Measurements from ENCODE around the gene TJAP1. TPM values are rescaled to one million over a fixed set of nuclear protein-coding genes. Genes with fewer than 3 reads are reported as not detected.

Gene TJAP1
- total and polyA plus RNA-seq, 2 experiments from 2014 or later: 10.3 to 16.4 TPM

DNA sequence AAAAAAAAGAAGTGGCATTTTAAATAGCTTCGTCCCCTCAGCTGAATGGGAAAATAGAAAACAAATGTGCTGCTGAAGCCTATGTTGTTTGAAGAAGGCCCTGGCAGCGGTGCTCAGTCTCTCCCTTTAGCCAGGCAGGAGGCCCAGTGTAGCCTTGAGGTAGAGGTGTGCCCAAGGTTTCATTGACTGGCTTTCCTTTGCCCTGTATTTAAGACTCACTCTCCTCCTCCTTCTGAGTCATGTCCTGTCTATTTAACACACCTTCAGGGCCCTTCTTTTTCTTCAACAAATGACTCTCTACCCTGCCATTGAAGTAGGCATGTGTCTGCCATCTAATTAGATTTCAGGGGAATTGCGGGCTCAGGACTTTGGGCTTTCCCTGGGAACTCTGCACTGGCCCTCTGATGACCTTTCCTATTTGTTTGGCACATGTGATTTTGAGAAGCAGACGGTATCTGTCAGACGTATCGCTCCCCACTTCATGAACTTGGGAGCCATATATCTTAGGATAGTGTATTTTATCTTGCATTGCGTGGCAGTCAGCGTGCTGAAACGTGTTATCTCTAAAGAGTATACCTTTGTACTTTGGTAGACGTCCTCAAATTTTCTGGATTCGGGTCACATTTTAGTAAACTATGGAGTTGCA, 4.3 kb downstream of the TJAP1 start:
- Histone ChIP-seq H3K4me3 (no peak overlapping the region), H2AFZ (no peak overlapping the region), H3K27ac (peak overlapping the region; percentile 44), H4K20me1 (ENCODE audit: insufficient read depth, poor library complexity, severe bottlenecking) (peaks cover 8% of the 10 kb centered on the region), H3K27me3 (no peaks in the 10 kb centered on the region), H3K79me2 (peaks cover 90% of the 10 kb centered on the region), H3K4me1 (ENCODE audit: insufficient read depth) (peaks cover 22% of the 10 kb centered on the region), H3K9me2 (replicated peaks; ENCODE audit: insufficient read depth) (no peaks in the 10 kb centered on the region), H3K4me2 (no peak overlapping the region), H3K36me3 (replicated peaks; ENCODE audit: insufficient read depth, low read depth) (no peaks in the 10 kb centered on the region), H3K9me3 (ENCODE audit: low read depth) (no peaks in the 10 kb centered on the region)
- no peak for DNase-seq (ENCODE audit: low spot score)
- no peak for TF ChIP-seq EZH2 (IDR thresholded peaks at IDR 0.05; ENCODE audit: borderline replicate concordance)
- no peak for TF ChIP-seq EZH2phosphoT487 (IDR thresholded peaks at IDR 0.05; ENCODE audit: low read depth, severe bottlenecking, unreplicated experiment)
- TF ChIP-seq, protein P1, sequence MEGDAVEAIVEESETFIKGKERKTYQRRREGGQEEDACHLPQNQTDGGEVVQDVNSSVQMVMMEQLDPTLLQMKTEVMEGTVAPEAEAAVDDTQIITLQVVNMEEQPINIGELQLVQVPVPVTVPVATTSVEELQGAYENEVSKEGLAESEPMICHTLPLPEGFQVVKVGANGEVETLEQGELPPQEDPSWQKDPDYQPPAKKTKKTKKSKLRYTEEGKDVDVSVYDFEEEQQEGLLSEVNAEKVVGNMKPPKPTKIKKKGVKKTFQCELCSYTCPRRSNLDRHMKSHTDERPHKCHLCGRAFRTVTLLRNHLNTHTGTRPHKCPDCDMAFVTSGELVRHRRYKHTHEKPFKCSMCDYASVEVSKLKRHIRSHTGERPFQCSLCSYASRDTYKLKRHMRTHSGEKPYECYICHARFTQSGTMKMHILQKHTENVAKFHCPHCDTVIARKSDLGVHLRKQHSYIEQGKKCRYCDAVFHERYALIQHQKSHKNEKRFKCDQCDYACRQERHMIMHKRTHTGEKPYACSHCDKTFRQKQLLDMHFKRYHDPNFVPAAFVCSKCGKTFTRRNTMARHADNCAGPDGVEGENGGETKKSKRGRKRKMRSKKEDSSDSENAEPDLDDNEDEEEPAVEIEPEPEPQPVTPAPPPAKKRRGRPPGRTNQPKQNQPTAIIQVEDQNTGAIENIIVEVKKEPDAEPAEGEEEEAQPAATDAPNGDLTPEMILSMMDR (IDR thresholded peaks at IDR 0.05; ENCODE audit: poor library complexity): no peak
- WGBS (ENCODE audit: low lambda C conversion rate, missing lambda C conversion rate): 72% methylated on average over 11 of the region's 11 CpGs

DNA sequence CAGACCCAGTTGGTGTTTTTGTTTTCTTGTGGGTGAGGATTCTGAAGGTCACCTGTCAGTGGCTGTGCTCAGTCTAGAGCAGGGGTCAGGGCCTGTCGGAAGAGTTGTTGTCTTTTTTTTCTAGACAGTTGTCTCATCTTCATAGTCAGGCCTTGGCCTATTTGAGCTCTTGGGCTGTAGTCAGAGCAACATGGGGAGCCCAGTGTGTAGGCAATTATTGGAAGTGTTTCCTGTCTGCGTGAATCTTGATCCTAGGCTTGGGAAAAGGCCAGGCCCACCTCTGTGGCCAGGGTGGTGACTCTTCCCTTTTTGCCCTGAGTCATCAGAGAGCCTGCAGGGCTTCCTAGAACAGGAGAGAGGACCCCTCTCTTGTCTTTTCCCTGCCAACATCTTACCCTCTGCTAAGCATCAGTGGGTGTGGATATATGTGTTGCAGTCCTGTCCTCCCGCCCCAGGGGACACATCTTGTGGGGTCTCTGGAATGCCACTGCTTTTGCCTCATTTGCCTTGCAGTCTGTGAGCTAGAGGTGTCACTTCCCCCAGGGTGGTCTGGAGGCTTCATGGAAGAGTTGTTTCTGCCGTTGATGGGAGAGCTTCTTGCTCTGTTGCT, 11.4 kb downstream of the TJAP1 start:
- H3K36me3 ChIP-seq (replicated peaks; ENCODE audit: insufficient read depth, low read depth): no peaks in the 10 kb centered on the region
- peaks cover 23% of the 10 kb centered on the region for H3K4me1 ChIP-seq (ENCODE audit: insufficient read depth)
- TF ChIP-seq EZH2 (IDR thresholded peaks at IDR 0.05; ENCODE audit: borderline replicate concordance) (no peak), EZH2phosphoT487 (IDR thresholded peaks at IDR 0.05; ENCODE audit: low read depth, severe bottlenecking, unreplicated experiment) (no peak)
- TF ChIP-seq, protein P1 (IDR thresholded peaks at IDR 0.05; ENCODE audit: poor library complexity): no peak
- no peak overlapping the region for H2AFZ ChIP-seq
- no peaks in the 10 kb centered on the region for H3K27me3 ChIP-seq
- H3K9me3 ChIP-seq (ENCODE audit: low read depth): no peaks in the 10 kb centered on the region
- H3K27ac ChIP-seq: no peak overlapping the region
- no peak overlapping the region for H3K4me3 ChIP-seq
- no peak overlapping the region for H3K4me2 ChIP-seq
- no peak for DNase-seq (ENCODE audit: low spot score)
- peaks cover 39% of the 10 kb centered on the region for H4K20me1 ChIP-seq (ENCODE audit: insufficient read depth, poor library complexity, severe bottlenecking)
- no peaks in the 10 kb centered on the region for H3K9me2 ChIP-seq (replicated peaks; ENCODE audit: insufficient read depth)
- 67% methylated on average over 3 of the region's 4 CpGs for WGBS (ENCODE audit: low lambda C conversion rate, missing lambda C conversion rate)
- H3K79me2 ChIP-seq: peaks cover 64% of the 10 kb centered on the region

DNA sequence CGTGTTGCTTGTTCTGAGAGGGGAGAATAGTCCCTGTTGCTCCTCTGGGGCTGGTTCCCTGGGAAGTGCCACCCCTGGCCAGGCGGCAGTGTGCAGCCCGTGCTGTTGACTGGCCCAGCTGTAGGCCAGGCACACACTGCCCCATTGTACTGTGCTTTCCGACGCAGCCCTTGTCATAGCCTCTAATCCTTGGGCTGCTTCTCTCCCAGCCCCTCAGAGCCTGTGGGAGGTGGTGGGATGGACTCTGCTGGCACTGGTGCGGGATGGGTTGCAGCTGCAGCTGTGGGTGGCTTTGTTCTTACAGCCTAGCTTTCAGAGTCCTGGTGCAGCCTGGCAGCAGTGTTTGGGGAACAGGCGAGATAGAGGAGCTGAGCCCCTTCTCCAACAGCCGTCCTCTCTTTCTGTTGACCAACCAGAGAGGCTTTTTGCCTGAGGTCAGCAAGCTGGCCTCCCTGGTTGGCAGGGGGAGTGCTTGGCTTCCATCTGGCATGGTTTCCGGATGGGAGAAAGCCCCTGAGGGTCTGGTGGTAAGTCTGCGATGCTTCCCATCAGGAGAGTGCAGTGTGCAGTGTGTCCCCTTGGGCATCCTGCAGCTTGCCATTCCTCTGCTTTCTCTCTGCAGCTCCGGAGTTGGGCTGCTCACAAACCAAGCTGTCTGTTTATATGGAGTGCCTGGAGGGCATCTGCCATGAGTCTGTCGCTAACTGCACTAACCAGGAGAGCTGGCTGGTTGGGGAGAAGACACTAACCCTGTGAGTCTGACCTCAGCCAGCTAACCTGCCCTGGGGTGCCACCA, 12.1 kb downstream of the TJAP1 start:
- TF ChIP-seq, protein P1 (IDR thresholded peaks at IDR 0.05; ENCODE audit: poor library complexity): no peak
- TF ChIP-seq EZH2phosphoT487 (IDR thresholded peaks at IDR 0.05; ENCODE audit: low read depth, severe bottlenecking, unreplicated experiment) (no peak), EZH2 (IDR thresholded peaks at IDR 0.05; ENCODE audit: borderline replicate concordance) (no peak)
- Histone ChIP-seq H3K9me3 (ENCODE audit: low read depth) (no peaks in the 10 kb centered on the region), H3K4me2 (no peak overlapping the region), H3K27me3 (no peaks in the 10 kb centered on the region), H2AFZ (no peak overlapping the region), H3K79me2 (peaks cover 57% of the 10 kb centered on the region), H3K36me3 (replicated peaks; ENCODE audit: insufficient read depth, low read depth) (no peaks in the 10 kb centered on the region), H3K4me1 (ENCODE audit: insufficient read depth) (peaks cover 24% of the 10 kb centered on the region), H3K27ac (no peak overlapping the region), H3K9me2 (replicated peaks; ENCODE audit: insufficient read depth) (no peaks in the 10 kb centered on the region), H3K4me3 (no peak overlapping the region), H4K20me1 (ENCODE audit: insufficient read depth, poor library complexity, severe bottlenecking) (peaks cover 39% of the 10 kb centered on the region)
- no peak for DNase-seq (ENCODE audit: low spot score)
- WGBS (ENCODE audit: low lambda C conversion rate, missing lambda C conversion rate): 84% methylated on average over 12 of the region's 12 CpGs

All from hepatocyte (in vitro differentiated cells).